IPS-20b (cell line): ENCODE measurements around the gene FHIT.

Experiments
- H3K27ac ChIP-seq: one replicate; pipeline ENCODE4 v1.5.1; 2013; ENCODE audit warnings: low read length
- H3K27me3 ChIP-seq: 2 replicates; pipeline ENCODE4 v1.6.1; 2013; ENCODE audit warnings: mild to moderate bottlenecking, low read length, inconsistent platforms; ENCODE audit not compliant: insufficient read depth
- H3K36me3 ChIP-seq: 2 replicates; pipeline ENCODE4 v1.6.1; 2013; ENCODE audit warnings: low read depth, mild to moderate bottlenecking, inconsistent platforms, low read length, moderate library complexity; ENCODE audit not compliant: insufficient read depth
- H3K4me1 ChIP-seq: 2 replicates; pipeline ENCODE4 v1.6.1; 2013; ENCODE audit warnings: mild to moderate bottlenecking, control low read depth, inconsistent platforms, low read length, moderate library complexity; ENCODE audit not compliant: insufficient read depth
- H3K4me3 ChIP-seq: 2 replicates; pipeline ENCODE4 v1.5.1; 2013; ENCODE audit warnings: mild to moderate bottlenecking, low read length, inconsistent platforms
- H3K9ac ChIP-seq: 2 replicates; pipeline ENCODE4 v1.6.1; 2013; ENCODE audit warnings: low read depth, mild to moderate bottlenecking, inconsistent platforms, low read length, moderate library complexity
- H3K9me3 ChIP-seq: 2 replicates; pipeline ENCODE4 v1.6.1; 2013; ENCODE audit warnings: mild to moderate bottlenecking, low read depth, low read length, inconsistent platforms; ENCODE audit not compliant: insufficient read depth

Gene FHIT

DNA sequence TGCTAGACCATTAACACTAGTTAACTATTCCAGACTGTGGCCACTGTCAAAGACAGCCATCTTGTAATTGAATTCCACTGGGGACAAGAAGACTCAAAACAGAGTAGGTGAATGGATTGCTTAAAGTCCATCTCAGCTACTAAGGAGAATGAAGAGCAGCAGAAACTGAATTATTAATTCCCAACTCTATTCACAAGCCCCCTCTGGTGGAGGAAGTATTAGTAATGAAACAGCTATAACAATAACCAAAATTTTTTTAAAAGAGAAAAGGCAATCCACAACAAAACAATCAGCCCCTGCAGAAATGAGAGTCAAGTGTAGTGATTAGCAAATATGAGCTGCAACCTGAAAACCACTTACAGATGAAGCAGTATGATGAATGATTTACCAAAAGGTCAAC lies 302.8 kb downstream of the FHIT start:
- Histone ChIP-seq H3K9me3 (no peaks in the 10 kb centered on the region), H3K36me3 (no peaks in the 10 kb centered on the region), H3K4me3 (no peak overlapping the region), H3K27me3 (no peaks in the 10 kb centered on the region), H3K27ac (no peak overlapping the region), H3K9ac (no peak overlapping the region), H3K4me1 (no peaks in the 10 kb centered on the region)

- H3K9me3 ChIP-seq, result no peaks in the 10 kb centered on the region
- H3K4me1 ChIP-seq, result no peaks in the 10 kb centered on the region
- H3K4me3 ChIP-seq, result no peak overlapping the region
- no peaks in the 10 kb centered on the region for H3K36me3 ChIP-seq
- no peaks in the 10 kb centered on the region for H3K27me3 ChIP-seq
- no peak overlapping the region for H3K9ac ChIP-seq
- no peak overlapping the region for H3K27ac ChIP-seq
Observed at GRCh38 chr3:60935709-60936108, 315.5 kb downstream of the FHIT start.

DNA sequence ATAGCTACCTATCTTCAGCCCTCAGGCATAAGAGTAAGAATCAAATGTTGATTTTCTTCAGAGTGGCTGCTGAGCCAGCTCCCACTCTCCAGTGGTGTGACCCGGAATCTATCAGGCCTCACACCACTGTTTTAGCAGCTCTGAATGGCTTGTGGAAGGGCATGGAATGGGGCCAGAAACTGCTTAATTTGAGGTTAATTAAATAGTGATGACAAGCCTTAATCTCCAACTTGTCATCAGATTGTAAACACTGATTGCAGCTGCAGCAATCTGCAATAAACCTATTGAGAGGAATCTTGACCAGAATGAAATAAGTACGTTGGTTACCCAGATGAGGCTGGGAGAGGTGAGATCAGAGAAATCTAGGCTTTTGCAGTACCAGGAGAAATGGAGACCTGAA lies 317.4 kb downstream of the FHIT start:
- H3K4me3 ChIP-seq, result no peak overlapping the region
- no peak overlapping the region for H3K9ac ChIP-seq
- no peaks in the 10 kb centered on the region for H3K9me3 ChIP-seq
- H3K4me1 ChIP-seq, result no peaks in the 10 kb centered on the region
- H3K27ac ChIP-seq, result no peak overlapping the region
- no peaks in the 10 kb centered on the region for H3K27me3 ChIP-seq
- H3K36me3 ChIP-seq, result no peaks in the 10 kb centered on the region

- Histone ChIP-seq H3K36me3 (no peaks in the 10 kb centered on the region), H3K4me3 (no peak overlapping the region), H3K4me1 (no peaks in the 10 kb centered on the region), H3K27me3 (no peaks in the 10 kb centered on the region), H3K9ac (no peak overlapping the region), H3K27ac (no peak overlapping the region), H3K9me3 (no peaks in the 10 kb centered on the region)
Observed at GRCh38 chr3:60932643-60933042, 318.6 kb downstream of the FHIT start.

DNA sequence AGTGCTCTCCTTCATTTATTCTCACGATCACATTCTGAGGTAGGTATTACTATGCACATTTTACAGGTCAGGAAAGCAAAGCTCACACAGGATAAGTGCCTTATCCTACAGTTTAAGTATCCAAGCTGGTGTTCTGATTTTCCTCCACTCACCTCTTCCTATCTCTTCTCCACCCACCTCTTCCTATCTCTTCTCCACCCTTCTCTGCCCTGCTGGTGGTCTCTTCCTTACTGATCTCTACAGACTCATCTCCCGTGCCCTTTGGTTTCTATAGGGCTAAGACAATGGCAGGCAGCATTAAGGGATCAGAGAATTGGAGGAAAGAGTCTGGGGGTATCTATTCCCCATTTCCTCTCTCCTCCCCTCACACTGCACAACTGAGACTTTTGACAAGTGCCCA lies 319.1 kb downstream of the FHIT start:
- Histone ChIP-seq H3K4me3 (no peak overlapping the region), H3K36me3 (no peaks in the 10 kb centered on the region), H3K27me3 (no peaks in the 10 kb centered on the region), H3K9me3 (no peaks in the 10 kb centered on the region), H3K9ac (no peak overlapping the region), H3K4me1 (no peaks in the 10 kb centered on the region), H3K27ac (no peak overlapping the region)

DNA sequence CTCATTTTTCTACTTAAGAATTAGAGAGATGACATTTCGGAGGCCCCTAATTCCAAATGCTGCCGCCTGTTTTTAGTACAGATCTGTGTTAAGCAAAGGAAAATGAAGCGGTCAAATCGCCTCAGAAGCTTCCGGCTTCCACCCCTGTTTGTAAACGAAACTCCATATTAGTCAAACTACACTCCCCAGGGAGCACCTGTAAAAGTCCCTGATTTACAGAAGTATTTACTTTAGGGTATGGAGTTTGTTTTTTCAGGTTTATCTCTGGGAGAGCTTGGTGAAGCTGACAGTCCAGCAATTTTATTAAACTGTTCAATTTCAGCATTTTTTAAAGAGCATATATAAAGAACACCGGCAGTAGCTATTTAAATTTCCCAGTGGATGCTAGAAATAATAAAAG lies 319.8 kb downstream of the FHIT start:
- Histone ChIP-seq H3K4me3 (no peak overlapping the region), H3K9me3 (no peaks in the 10 kb centered on the region), H3K9ac (no peak overlapping the region), H3K4me1 (no peaks in the 10 kb centered on the region), H3K27me3 (no peaks in the 10 kb centered on the region), H3K27ac (no peak overlapping the region), H3K36me3 (no peaks in the 10 kb centered on the region)

DNA sequence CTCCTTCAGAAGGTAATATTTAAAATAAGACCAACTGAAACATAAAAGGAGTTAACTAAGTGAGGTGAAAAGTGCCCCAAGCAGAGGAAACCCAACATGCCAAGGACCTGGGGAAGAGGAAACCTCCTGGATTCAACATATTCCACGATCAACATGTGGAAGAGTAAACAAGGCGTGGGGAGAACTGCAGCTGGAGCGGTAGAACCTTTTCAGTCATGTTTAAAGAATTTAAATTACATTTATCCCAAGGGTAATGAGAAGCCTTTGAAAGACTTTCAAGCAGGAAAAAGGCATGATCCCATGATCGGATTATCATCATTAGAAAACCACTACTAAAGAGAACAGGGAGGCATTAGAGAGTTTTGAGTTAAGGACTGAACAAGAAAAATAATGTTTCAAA lies 330.7 kb downstream of the FHIT start:
- H3K9ac ChIP-seq, result no peak overlapping the region
- H3K4me3 ChIP-seq, result no peak overlapping the region
- H3K27ac ChIP-seq, result no peak overlapping the region
- no peaks in the 10 kb centered on the region for H3K4me1 ChIP-seq
- H3K27me3 ChIP-seq, result no peaks in the 10 kb centered on the region
- H3K9me3 ChIP-seq, result peaks cover 6% of the 10 kb centered on the region; the same call in 1 of the 2 replicates
- no peaks in the 10 kb centered on the region for H3K36me3 ChIP-seq

- Histone ChIP-seq H3K27ac (no peak overlapping the region), H3K4me3 (no peak overlapping the region), H3K27me3 (no peaks in the 10 kb centered on the region), H3K36me3 (no peaks in the 10 kb centered on the region), H3K4me1 (no peaks in the 10 kb centered on the region), H3K9me3 (peaks cover 6% of the 10 kb centered on the region; the same call in 1 of the 2 replicates), H3K9ac (no peak overlapping the region)
Observed at GRCh38 chr3:60919296-60919695, 332.0 kb downstream of the FHIT start.

GRCh38 chr3:60917141-60917540 lies 334.1 kb downstream of the FHIT start:
- H3K27me3 ChIP-seq, result no peaks in the 10 kb centered on the region
- H3K4me1 ChIP-seq, result no peaks in the 10 kb centered on the region
- no peak overlapping the region for H3K27ac ChIP-seq
- H3K36me3 ChIP-seq, result no peaks in the 10 kb centered on the region
- peaks cover 5% of the 10 kb centered on the region; the same call in 1 of the 2 replicates for H3K9me3 ChIP-seq
- H3K4me3 ChIP-seq, result no peak overlapping the region
- no peak overlapping the region for H3K9ac ChIP-seq

DNA sequence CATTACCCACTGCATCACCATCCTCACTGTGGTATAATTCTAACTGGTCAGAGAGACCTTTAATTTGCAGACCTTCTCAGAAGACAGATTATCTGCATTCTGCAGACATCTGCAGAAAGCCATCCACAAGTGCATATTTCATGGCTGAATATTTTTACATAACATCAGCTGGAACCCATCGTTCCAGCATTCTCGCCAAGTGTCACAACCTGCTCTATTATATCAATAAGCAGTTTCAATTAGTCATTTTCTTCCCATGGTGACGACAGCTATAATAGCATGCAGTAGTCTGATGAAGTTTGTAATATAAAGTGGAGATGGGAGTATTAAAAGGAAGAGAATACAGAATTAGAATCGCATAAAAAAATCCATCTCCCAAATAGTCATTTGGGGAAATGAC lies 334.7 kb downstream of the FHIT start:
- Histone ChIP-seq H3K9me3 (peaks cover 5% of the 10 kb centered on the region; the same call in 1 of the 2 replicates), H3K9ac (no peak overlapping the region), H3K27me3 (no peaks in the 10 kb centered on the region), H3K27ac (no peak overlapping the region), H3K36me3 (no peaks in the 10 kb centered on the region), H3K4me3 (no peak overlapping the region), H3K4me1 (no peaks in the 10 kb centered on the region)

DNA sequence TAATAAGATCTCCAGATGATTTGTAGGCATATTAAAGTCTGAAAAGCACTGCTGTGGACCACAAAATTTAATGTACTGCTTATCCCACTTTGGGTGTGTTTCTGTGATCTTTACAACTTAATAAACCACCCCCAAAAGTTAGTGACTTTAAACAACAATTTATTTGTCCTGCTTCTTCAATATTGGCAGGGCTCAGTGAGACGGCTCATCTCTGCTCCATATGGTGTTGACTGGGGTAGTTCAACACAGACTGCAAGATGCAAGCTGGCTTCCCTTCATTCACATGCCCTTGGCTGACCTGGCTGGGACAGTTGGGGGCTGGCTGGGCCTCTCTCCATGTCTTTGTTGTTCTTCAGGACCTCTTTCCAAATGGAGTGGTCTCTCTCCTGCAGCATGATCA lies 337.8 kb downstream of the FHIT start:
- Histone ChIP-seq H3K36me3 (no peaks in the 10 kb centered on the region), H3K9me3 (peaks cover 5% of the 10 kb centered on the region; the same call in 1 of the 2 replicates), H3K27me3 (no peaks in the 10 kb centered on the region), H3K4me1 (no peaks in the 10 kb centered on the region), H3K9ac (no peak overlapping the region), H3K4me3 (no peak overlapping the region), H3K27ac (no peak overlapping the region)

- Histone ChIP-seq H3K9me3 (peaks cover 5% of the 10 kb centered on the region; the same call in 1 of the 2 replicates), H3K4me1 (no peaks in the 10 kb centered on the region), H3K27me3 (no peaks in the 10 kb centered on the region), H3K4me3 (no peak overlapping the region), H3K9ac (no peak overlapping the region), H3K27ac (no peak overlapping the region), H3K36me3 (no peaks in the 10 kb centered on the region)
Observed at GRCh38 chr3:60912876-60913275, 338.4 kb downstream of the FHIT start.

DNA sequence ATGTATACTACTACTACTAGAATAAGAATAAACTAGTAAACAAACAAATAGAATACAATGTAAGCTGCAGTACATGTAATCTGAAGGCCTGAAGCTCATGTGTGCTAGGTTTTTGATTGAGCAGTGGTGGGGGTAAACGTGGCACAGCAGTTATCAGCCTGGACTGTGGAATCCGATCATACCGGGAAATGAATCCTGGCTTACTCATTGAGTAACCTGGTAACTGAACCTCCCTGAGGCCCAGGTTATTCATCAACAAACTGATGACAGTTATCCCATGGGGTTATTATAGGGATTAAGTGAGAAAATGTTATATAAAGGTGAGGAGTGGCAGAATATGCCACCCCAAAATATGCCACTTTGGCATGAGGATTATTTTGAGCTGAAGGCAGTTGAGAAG lies 339.1 kb downstream of the FHIT start:
- Histone ChIP-seq H3K9me3 (peaks cover 5% of the 10 kb centered on the region; the same call in 1 of the 2 replicates), H3K27ac (no peak overlapping the region), H3K27me3 (no peaks in the 10 kb centered on the region), H3K4me3 (no peak overlapping the region), H3K4me1 (no peaks in the 10 kb centered on the region), H3K9ac (no peak overlapping the region), H3K36me3 (no peaks in the 10 kb centered on the region)
